Spleen (tissue), 7 donors: Measurements from ENCODE around the gene QRSL1.

Experiments used
- CTCF ChIP-seq, 11 experiments: fragments of 200-600 bp in 7 of 11; fragments of 450-650 bp in 4 of 11; sonication (generic) in 4 of 11; IDR thresholded peaks in 8 of 11; conservative IDR thresholded peaks in 3 of 11; 1 replicate in 7 of 11; 2 replicates in 4 of 11; pipeline versions ENCODE4 v1.4.0 to v1.8.0; 2016 to 2021; ENCODE audit warnings: antibody characterized with exemption in 11 of 11, inconsistent platforms in 4 of 11, mild to moderate bottlenecking in 1 of 11
- POLR2A ChIP-seq, 3 donors: fragments of 450-650 bp; IDR thresholded peaks; one replicate each; pipeline ENCODE4 v1.5.1; 2017; ENCODE audit warnings: antibody characterized with exemption in 3 of 3, mild to moderate bottlenecking in 1 of 3
- POLR2AphosphoS5 ChIP-seq, 3 donors: sonication (generic); formaldehyde crosslinking; IDR thresholded peaks; one replicate each; pipeline ENCODE4 v1.5.1; 2017; ENCODE audit warnings: antibody characterized with exemption in 3 of 3
- donor health status: DM: no; HTN: no; CAD: no; lungs with moderate emphysema.
- donor health status: DM: no; HTN: no; CAD: no.
- donor health status: DM: no; HTN: no; CAD: no.

DNA sequence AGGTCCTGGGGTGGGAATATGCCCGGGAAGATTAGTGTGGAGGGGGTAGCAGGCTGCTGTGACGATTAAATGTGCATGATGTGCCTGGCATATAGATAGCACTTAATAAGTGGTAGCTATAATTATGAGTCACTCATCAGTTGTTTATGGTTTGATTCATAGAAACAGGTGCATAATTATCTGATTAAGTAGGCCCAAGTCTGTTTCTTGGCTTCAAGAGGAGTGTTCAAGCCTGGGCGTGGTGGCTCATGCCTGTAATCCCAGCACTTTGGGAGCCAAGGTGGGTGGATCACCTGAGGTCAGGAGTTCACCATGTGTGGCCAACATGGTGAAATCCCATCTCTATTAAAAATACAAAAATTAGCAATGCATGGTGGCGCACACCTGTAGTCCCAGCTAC, 74.9 kb downstream of the QRSL1 start:
- TF ChIP-seq CTCF (IDR thresholded peaks at IDR 0.05 in 8 of 11, conservative IDR thresholded peaks at IDR 0.05 in 3 of 11) (no peak), POLR2A (IDR thresholded peaks at IDR 0.05) (no peak), POLR2AphosphoS5 (IDR thresholded peaks at IDR 0.05) (no peak)
